IMR-90 (cell line): ENCODE data around the gene ARPC2. TPM values are rescaled to one million over a fixed set of nuclear protein-coding genes. Genes with fewer than 3 reads are reported as not detected.

Source experiments
- ATAC-seq: fragments of 200-7000 bp; cut with Tn5 transposase; 2 replicates; pipeline ENCODE4 v1.9.1; 2020; ENCODE audit warnings: low read depth, mild to moderate bottlenecking, moderate library complexity
- BruUV-seq: library from RNA; stranded (reverse); fragments of 400-500 nt; replicated peaks from 2 replicates; lab custom pipeline; 2021; lab: Mats Ljungman, UMichigan
- CTCF ChIA-PET: fragments of 300-600 bp; formaldehyde crosslinking; extraction: SDS; loops from one replicate; lab custom pipeline; 2021; ENCODE audit warnings: antibody characterized with exemption; lab: Yijun Ruan, JAX
- POLR2A ChIA-PET: fragments of 300-600 bp; sonication (Branson Sonifier 250); formaldehyde crosslinking; loops from one replicate; lab custom pipeline; 2022; ENCODE audit warnings: antibody characterized with exemption; ENCODE audit not compliant: unreplicated experiment; lab: Charles Lee
- DNase-seq: peaks from one replicate; pipeline ENCODE4 v3.0.0; 2013
- H2AFZ ChIP-seq: replicated peaks from 2 replicates; pipeline ENCODE3; 2013; ENCODE audit warnings: low read length, mild to moderate bottlenecking; ENCODE audit not compliant: poor library complexity
- H2AK5ac ChIP-seq: 2 replicates; pipeline ENCODE4 v1.6.1; 2013; ENCODE audit warnings: low read depth, low read length, inconsistent platforms
- H2AK9ac ChIP-seq: replicated peaks from 2 replicates; pipeline ENCODE3; 2013; ENCODE audit warnings: mild to moderate bottlenecking, low read depth, low read length, moderate library complexity; ENCODE audit not compliant: poor library complexity
- H2BK120ac ChIP-seq: 2 replicates; pipeline ENCODE4 v1.6.1; 2013; ENCODE audit warnings: low read depth, low read length, inconsistent platforms
- H2BK15ac ChIP-seq: 3 replicates; pipeline ENCODE4 v1.6.1; 2013; ENCODE audit warnings: low read depth, low read length, inconsistent platforms
- H2BK20ac ChIP-seq: 2 replicates; pipeline ENCODE4 v1.6.1; 2013; ENCODE audit warnings: low read depth, mild to moderate bottlenecking, inconsistent platforms, low read length, moderate library complexity
- H2BK5ac ChIP-seq: 2 replicates; pipeline ENCODE4 v1.6.1; 2013; ENCODE audit warnings: mild to moderate bottlenecking, low read depth, low read length, inconsistent platforms; ENCODE audit not compliant: poor library complexity, severe bottlenecking
- H3K14ac ChIP-seq: replicated peaks from 2 replicates; pipeline ENCODE4 v1.6.1; 2013; ENCODE audit warnings: low read depth, low read length, inconsistent platforms
- H3K18ac ChIP-seq: 2 replicates; pipeline ENCODE4 v1.6.1; 2013; ENCODE audit warnings: low read depth, low read length, control low read depth
- H3K23ac ChIP-seq: 2 replicates; pipeline ENCODE4 v1.6.1; 2013; ENCODE audit warnings: low read depth, low read length, inconsistent platforms
- H3K27ac ChIP-seq: 2 replicates; pipeline ENCODE4 v1.5.1; 2013; ENCODE audit warnings: mild to moderate bottlenecking, control low read depth, low read length; ENCODE audit not compliant: insufficient read depth
- H3K27me3 ChIP-seq: 2 replicates; pipeline ENCODE4 v1.6.1; 2013; ENCODE audit warnings: low read length; ENCODE audit not compliant: control insufficient read depth, insufficient read depth
- H3K36me3 ChIP-seq: 2 replicates; pipeline ENCODE4 v1.6.1; 2013; ENCODE audit warnings: low read length, mixed read lengths; ENCODE audit not compliant: control insufficient read depth, insufficient read depth
- H3K4ac ChIP-seq: 2 replicates; pipeline ENCODE4 v1.6.1; 2013; ENCODE audit warnings: low read depth, low read length, inconsistent platforms
- H3K4me1 ChIP-seq: 2 replicates; pipeline ENCODE4 v1.6.1; 2013; ENCODE audit warnings: low read length, mixed read lengths; ENCODE audit not compliant: control insufficient read depth, insufficient read depth
- H3K4me2 ChIP-seq: 2 replicates; pipeline ENCODE4 v1.6.1; 2013; ENCODE audit warnings: low read depth, mild to moderate bottlenecking, control low read depth, low read length, moderate library complexity
- H3K4me3 ChIP-seq: 2 replicates; pipeline ENCODE4 v1.5.1; 2013; ENCODE audit warnings: low read depth, mild to moderate bottlenecking, control low read depth, low read length, moderate library complexity; ENCODE audit not compliant: insufficient read depth
- H3K56ac ChIP-seq: 2 replicates; pipeline ENCODE4 v1.6.1; 2013; ENCODE audit warnings: low read length, inconsistent platforms; ENCODE audit not compliant: insufficient read depth; ENCODE audit errors: extremely low read depth
- H3K79me1 ChIP-seq, 2 experiments: 2 replicates each; pipeline ENCODE4 v1.6.1; 2013; ENCODE audit warnings: low read length in 2 of 2, inconsistent platforms in 1 of 2, low read depth in 1 of 2
- H3K9ac ChIP-seq: 2 replicates; pipeline ENCODE4 v1.6.1; 2013; ENCODE audit warnings: low read depth, low read length, control low read depth
- H3K9me1 ChIP-seq: 2 replicates; pipeline ENCODE4 v1.6.1; 2013; ENCODE audit warnings: low read length, inconsistent platforms; ENCODE audit not compliant: insufficient read depth
- H3K9me3 ChIP-seq: 2 replicates; pipeline ENCODE4 v1.6.1; 2013; ENCODE audit warnings: low read length; ENCODE audit not compliant: control insufficient read depth, insufficient read depth
- H4K20me1 ChIP-seq: 2 replicates; pipeline ENCODE4 v1.6.1; 2013; ENCODE audit warnings: low read length, inconsistent platforms; ENCODE audit not compliant: insufficient read depth
- H4K5ac ChIP-seq: 2 replicates; pipeline ENCODE4 v1.6.1; 2013; ENCODE audit warnings: mild to moderate bottlenecking, low read depth, low read length, control low read depth
- H4K8ac ChIP-seq, 2 experiments: 2 replicates each; pipeline ENCODE4 v1.6.1; 2013; ENCODE audit warnings: low read depth in 2 of 2, low read length in 2 of 2, control low read depth in 1 of 2, inconsistent platforms in 1 of 2
- H4K91ac ChIP-seq: 2 replicates; pipeline ENCODE4 v1.6.1; 2013; ENCODE audit warnings: low read depth, low read length, inconsistent platforms; ENCODE audit not compliant: insufficient read depth
- BHLHE40 ChIP-seq: fragments of 150-350 bp; IDR thresholded peaks from 2 replicates; pipeline ENCODE4 v1.6.1; 2016; ENCODE audit warnings: mild to moderate bottlenecking, low read depth, low read length
- CEBPB ChIP-seq: IDR thresholded peaks from 2 replicates; pipeline ENCODE4 v1.6.1; 2012; ENCODE audit warnings: low read depth, low read length, improper control_type of control experiment
- CHD1 ChIP-seq: IDR thresholded peaks from 2 replicates; pipeline ENCODE4 v1.6.1; 2012; ENCODE audit warnings: low read depth, low read length, improper control_type of control experiment
- CTCF ChIP-seq: conservative IDR thresholded peaks from 2 replicates; pipeline ENCODE4 v1.5.1; 2012; ENCODE audit warnings: mild to moderate bottlenecking, low read depth, low read length, improper control_type of control experiment
- ELK1 ChIP-seq: fragments of 150-350 bp; IDR thresholded peaks from 2 replicates; pipeline ENCODE4 v1.6.1; 2016; ENCODE audit warnings: low read depth, mild to moderate bottlenecking, low read length, moderate library complexity, borderline replicate concordance
- FOS ChIP-seq: fragments of 150-350 bp; IDR thresholded peaks from 2 replicates; pipeline ENCODE4 v1.6.1; 2016; ENCODE audit warnings: low read depth, low read length
- MAFK ChIP-seq: IDR thresholded peaks from 2 replicates; pipeline ENCODE4 v1.6.1; 2012; ENCODE audit warnings: low read depth, low read length, improper control_type of control experiment
- MAZ ChIP-seq: IDR thresholded peaks from 2 replicates; pipeline ENCODE4 v1.6.1; 2012; ENCODE audit warnings: low read depth, mild to moderate bottlenecking, low read length, improper control_type of control experiment, moderate library complexity, borderline replicate concordance
- MXI1 ChIP-seq: IDR thresholded peaks from 2 replicates; pipeline ENCODE4 v1.6.1; 2012; ENCODE audit warnings: low read depth, mild to moderate bottlenecking, low read length, moderate library complexity, borderline replicate concordance
- NFE2L2 ChIP-seq: fragments of 150-350 bp; IDR thresholded peaks from 2 replicates; pipeline ENCODE4 v1.6.1; 2016; ENCODE audit warnings: low read depth, mild to moderate bottlenecking, low read length
- POLR2A ChIP-seq: IDR thresholded peaks from 2 replicates; pipeline ENCODE4 v1.6.1; 2012; ENCODE audit warnings: mild to moderate bottlenecking, low read depth, low read length
- RAD21 ChIP-seq: IDR thresholded peaks from 2 replicates; pipeline ENCODE4 v1.6.1; 2012; ENCODE audit warnings: low read length, improper control_type of control experiment
- RCOR1 ChIP-seq: IDR thresholded peaks from 2 replicates; pipeline ENCODE4 v1.6.1; 2012; ENCODE audit warnings: mild to moderate bottlenecking, low read length, improper control_type of control experiment; ENCODE audit not compliant: insufficient replicate concordance
- RFX5 ChIP-seq: IDR thresholded peaks from 2 replicates; pipeline ENCODE4 v1.8.0; 2012; ENCODE audit warnings: low read depth, mild to moderate bottlenecking, low read length, moderate library complexity
- SMC3 ChIP-seq: fragments of 150-350 bp; IDR thresholded peaks from 2 replicates; pipeline ENCODE4 v1.6.1; 2016; ENCODE audit warnings: low read depth, mild to moderate bottlenecking, antibody characterized with exemption, low read length, moderate library complexity
- USF2 ChIP-seq: fragments of 150-350 bp; IDR thresholded peaks from 2 replicates; pipeline ENCODE4 v1.6.1; 2017; ENCODE audit warnings: mild to moderate bottlenecking, antibody characterized with exemption, low read length, low read depth
- WGBS, 2 experiments: methylation state at CpG; one replicate each; pipeline versions ENCODE4 v1.1.5 to v1.1.7; 2013; ENCODE audit warnings: missing lambda C conversion rate in 2 of 2; ENCODE audit not compliant: insufficient read length in 1 of 2; ENCODE audit errors: extremely low coverage in 2 of 2; 5-methylcytosine and 5-hydroxymethylcytosine counted together
- dilution Hi-C: fragments of 300-500 bp; cut with HindIII; formaldehyde crosslinking; loops from one replicate; pipeline ENCODE4 v1.14.3; 2018; ENCODE audit warnings: low sequenced_read_pairs; ENCODE audit not compliant: unreplicated experiment
- in situ Hi-C: fragments of 300-500 bp; cut with MboI; formaldehyde crosslinking; loops from 3 replicates; pipeline ENCODE4 v1.14.3; 2019; ENCODE audit warnings: low sequenced_read_pairs, inconsistent platforms, mixed read lengths
- intact Hi-C: fragments of 100-400 bp; cut with micrococcal nuclease; formaldehyde crosslinking; loops from 2 replicates; pipeline ENCODE4 v1.10.0; 2022
- polyA plus RNA-seq, 3 experiments: library from polyadenylated mRNA; depleted of rRNA; stranded (reverse); fragments of >200 nt; gene quantifications; 2 replicates each; pipeline ENCODE4 v1.2.3, GENCODE V29; 2012; ENCODE audit warnings: low replicate concordance in 1 of 3
- total RNA-seq: library from RNA; depleted of rRNA; stranded (reverse); fragments of >200 nt; gene quantifications from 2 replicates; pipeline ENCODE4 v1.2.3, GENCODE V29; 2012

ARPC2 gene
- total and polyA plus RNA-seq, 2 of the 4 experiments (the other 2 are of a cell fraction): 561 to 635 TPM

GRCh38 chr2:218294430-218295022, 77.5 kb downstream of the ARPC2 start:
- H2AK5ac ChIP-seq: no peak overlapping the region
- DNase-seq (no peak), ATAC-seq (no peak)
- H3K23ac ChIP-seq: no peak overlapping the region
- TF ChIP-seq ELK1 (no peak), CHD1 (no peak), FOS (no peak), CEBPB (no peak), USF2 (no peak), RAD21 (no peak), CTCF (no peak), MAFK (no peak), RFX5 (no peak), NFE2L2 (no peak), BHLHE40 (no peak), POLR2A (no peak), SMC3 (no peak), RCOR1 (no peak), MAZ (no peak), MXI1 (no peak)
- H3K4ac ChIP-seq: peak overlapping the region; percentile 16; the same call in 1 of the 2 replicates
- no peak overlapping the region for H3K14ac ChIP-seq
- H2BK20ac ChIP-seq: no peak overlapping the region; the same call in 1 of the 2 replicates
- no peak overlapping the region for H3K4me2 ChIP-seq
- no peak overlapping the region for H2BK120ac ChIP-seq
- POLR2A ChIA-PET: no interaction called here
- 80% methylated on average over 3 of the region's 5 CpGs; no CpG with 5 or more reads in 1 of the 2 experiments for whole genome bisulfite sequencing, 2 experiments
- no peaks in the 10 kb centered on the region for H3K36me3 ChIP-seq
- CTCF ChIA-PET: no interaction called here
- no TSS peak for BruUV-seq
- H3K9me1 ChIP-seq: peaks cover 23% of the 10 kb centered on the region
- H4K5ac ChIP-seq: no peak overlapping the region
- peaks cover 20% of the 10 kb centered on the region for H3K4me1 ChIP-seq
- intact Hi-C loops (loop anchor here (5.0 kb wide), 1 partner anchor 353 kb away; no protein-coding TSS in a partner anchor), in situ Hi-C loops (no loop called here), dilution Hi-C loops (no loop called here)
- no peaks in the 10 kb centered on the region for H3K27me3 ChIP-seq
- no peak overlapping the region for H2BK15ac ChIP-seq
- 0 out of 4 replicates have a peak overlapping the region, but pooled peaks of 1 of the 2 experiments have one; percentile 26 for H4K8ac ChIP-seq
- H2AFZ ChIP-seq: peak overlapping the region; percentile 45
- no peak overlapping the region for H3K9ac ChIP-seq
- H2AK9ac ChIP-seq: peak overlapping the region; percentile 18
- H3K56ac ChIP-seq: no peak overlapping the region
- H4K91ac ChIP-seq: no peak overlapping the region; the same call in 1 of the 2 replicates
- H3K79me1 ChIP-seq: peaks cover 15 to 27% of the 10 kb centered on the region in 2 experiments; a peak in 3 of 4 replicates
- H3K9me3 ChIP-seq: no peaks in the 10 kb centered on the region
- H3K18ac ChIP-seq: no peak overlapping the region
- peaks cover 9% of the 10 kb centered on the region; the same call in 1 of the 2 replicates for H4K20me1 ChIP-seq
- H3K4me3 ChIP-seq: no peak overlapping the region
- H3K27ac ChIP-seq: no peak overlapping the region
- H2BK5ac ChIP-seq: no peak overlapping the region
